SH-SY5Y (cell line): Measurements from ENCODE around the gene ADAT1.

Experiments
- GATA2 ChIP-seq: IDR thresholded peaks from 2 replicates; pipeline ENCODE4 v1.6.1; 2011; ENCODE audit warnings: mild to moderate bottlenecking, low read depth, low read length
- GATA3 ChIP-seq: IDR thresholded peaks from 2 replicates; pipeline ENCODE4 v1.6.1; 2011; ENCODE audit warnings: low read depth, mild to moderate bottlenecking, low read length, moderate library complexity

GRCh38 chr16:75599452-75600277 lies 23.4 kb downstream of the ADAT1 start:
- TF ChIP-seq GATA3: no peak
- no peak for TF ChIP-seq GATA2
